ENCODE data around the gene FADS3. TPM values are rescaled to one million over a fixed set of nuclear protein-coding genes. Genes with fewer than 3 reads are reported as not detected.

Gene FADS3
- total RNA-seq, 1 experiment from 2014 or later, result 19.7 TPM

DNA sequence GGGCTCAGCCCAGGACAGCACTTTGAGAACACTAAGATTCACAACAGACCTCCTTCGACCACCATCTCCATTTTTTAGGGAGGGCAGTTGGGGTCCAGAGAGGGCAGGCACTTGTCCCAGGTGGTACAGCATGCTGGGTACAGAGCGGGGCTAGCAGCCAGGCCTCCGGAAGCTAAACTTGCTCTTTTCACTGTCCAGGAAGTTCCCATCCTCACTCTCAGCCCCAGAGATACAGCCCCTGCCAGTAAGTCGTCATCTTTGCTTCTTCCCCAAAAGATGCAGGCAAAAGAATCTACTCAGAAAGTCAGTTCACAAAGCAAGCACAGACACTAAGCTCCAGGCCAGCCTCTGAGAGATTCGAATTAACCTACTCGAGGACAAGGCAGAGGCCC, 32.7 kb upstream of the FADS3 start:
- H3K4me1 Mint-ChIP-seq (ENCODE audit: low read depth, unreplicated experiment), result peaks cover 8% of the 10 kb centered on the region
- no peak overlapping the region for H3K27ac Mint-ChIP-seq (ENCODE audit: unreplicated experiment)
- H3K27me3 Mint-ChIP-seq (ENCODE audit: unreplicated experiment), result peaks cover 90% of the 10 kb centered on the region
- no peaks in the 10 kb centered on the region for H3K36me3 Mint-ChIP-seq (ENCODE audit: insufficient read depth, unreplicated experiment)
- no peak overlapping the region for H3K4me3 Mint-ChIP-seq (ENCODE audit: low read depth, unreplicated experiment)
- no TSS peak for BruUV-seq (replicated peaks)
- intact Hi-C loops (cut with micrococcal nuclease; ENCODE audit: unreplicated experiment), result no loop called here
- CTCF ChIA-PET, result no interaction called here
- no peak for TF ChIP-seq CTCF (IDR thresholded peaks at IDR 0.05; ENCODE audit: unreplicated experiment)
- DNase-seq, result no peak
- H3K9me3 Mint-ChIP-seq (ENCODE audit: low read depth, unreplicated experiment), result no peaks in the 10 kb centered on the region

DNA sequence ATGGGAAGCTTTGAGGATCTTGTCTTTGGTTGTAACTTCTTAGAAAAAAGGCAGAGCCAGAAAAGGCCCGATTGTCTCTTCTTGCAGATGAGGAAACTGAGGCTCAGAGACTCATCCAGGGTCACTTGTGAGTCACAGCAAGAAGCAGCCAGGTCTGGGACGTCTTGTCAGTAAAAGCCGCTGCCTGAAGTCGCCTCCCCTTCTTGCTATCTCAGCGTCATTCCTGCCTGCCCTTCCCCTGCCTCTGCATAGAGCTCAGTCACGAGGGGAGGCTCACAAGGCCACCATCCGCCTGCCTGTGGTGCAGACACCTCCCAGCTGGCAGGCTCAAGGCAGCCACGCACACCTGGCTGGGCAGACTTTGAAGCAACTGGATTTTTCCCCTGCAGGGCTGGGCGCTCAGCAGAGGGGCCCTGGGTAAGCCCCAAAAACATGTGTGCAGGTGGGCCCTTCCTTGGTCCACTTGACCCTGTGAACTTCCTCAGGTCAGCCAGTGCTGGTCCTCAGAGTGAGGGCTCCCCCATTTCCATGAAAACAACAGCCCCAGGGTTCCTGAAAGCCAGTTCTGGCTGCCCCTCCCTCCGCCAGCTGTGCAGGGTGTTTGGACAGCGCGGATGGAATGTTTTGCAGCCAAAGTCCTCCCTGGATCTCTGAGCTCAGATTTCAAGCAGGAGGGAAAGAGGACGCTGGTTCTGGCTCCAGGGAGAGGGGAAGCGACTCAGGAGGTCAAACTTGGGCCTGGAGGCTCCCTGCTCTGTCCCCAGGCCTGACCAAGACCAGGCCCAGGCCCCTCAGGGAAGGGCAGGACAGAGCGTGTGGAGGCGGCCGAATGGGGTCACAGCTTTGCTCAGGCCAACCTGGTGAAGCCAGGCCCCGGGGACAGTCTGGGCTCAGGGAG, 32.1 kb upstream of the FADS3 start:
- BruUV-seq (replicated peaks), result no TSS peak
- Mint-ChIP-seq H3K36me3 (ENCODE audit: insufficient read depth, unreplicated experiment) (peaks cover under 1% of the 10 kb centered on the region), H3K4me1 (ENCODE audit: low read depth, unreplicated experiment) (peaks cover 8% of the 10 kb centered on the region), H3K27me3 (ENCODE audit: unreplicated experiment) (peaks cover 96% of the 10 kb centered on the region), H3K4me3 (ENCODE audit: low read depth, unreplicated experiment) (no peak overlapping the region), H3K9me3 (ENCODE audit: low read depth, unreplicated experiment) (no peaks in the 10 kb centered on the region), H3K27ac (ENCODE audit: unreplicated experiment) (no peak overlapping the region)
- no peak for TF ChIP-seq CTCF (IDR thresholded peaks at IDR 0.05; ENCODE audit: unreplicated experiment)
- intact Hi-C loops (cut with micrococcal nuclease; ENCODE audit: unreplicated experiment), result no loop called here
- DNase-seq, result no peak
- CTCF ChIA-PET, result no interaction called here

DNA sequence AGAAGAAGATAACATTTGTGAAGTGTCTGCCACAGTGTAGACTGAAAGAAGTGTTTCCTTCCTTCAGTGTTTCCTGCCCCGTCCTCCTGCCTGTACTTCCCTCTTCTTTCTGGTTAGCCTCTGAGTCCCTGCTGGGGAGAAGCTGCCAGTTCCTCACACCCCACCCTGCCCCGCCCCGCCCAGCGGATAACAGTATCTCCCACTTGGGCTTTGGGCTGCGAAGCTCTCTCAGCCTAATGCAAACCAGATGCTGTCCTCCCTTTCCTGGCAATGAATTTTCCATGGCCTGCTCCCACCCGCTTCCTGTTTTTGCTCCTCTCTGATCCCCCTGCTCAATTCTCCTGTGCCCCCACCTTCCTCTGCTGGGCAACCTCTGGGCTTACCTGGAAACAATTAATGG, 31.2 kb upstream of the FADS3 start:
- H3K27ac Mint-ChIP-seq (ENCODE audit: unreplicated experiment), result no peak overlapping the region
- no peak for TF ChIP-seq CTCF (IDR thresholded peaks at IDR 0.05; ENCODE audit: unreplicated experiment)
- no peak for DNase-seq
- no peaks in the 10 kb centered on the region for H3K9me3 Mint-ChIP-seq (ENCODE audit: low read depth, unreplicated experiment)
- CTCF ChIA-PET, result no interaction called here
- no peak overlapping the region for H3K4me3 Mint-ChIP-seq (ENCODE audit: low read depth, unreplicated experiment)
- BruUV-seq (replicated peaks), result no TSS peak
- H3K36me3 Mint-ChIP-seq (ENCODE audit: insufficient read depth, unreplicated experiment), result peaks cover 10% of the 10 kb centered on the region
- intact Hi-C loops (cut with micrococcal nuclease; ENCODE audit: unreplicated experiment), result no loop called here
- H3K27me3 Mint-ChIP-seq (ENCODE audit: unreplicated experiment), result peaks cover 98% of the 10 kb centered on the region
- H3K4me1 Mint-ChIP-seq (ENCODE audit: low read depth, unreplicated experiment), result peaks cover 8% of the 10 kb centered on the region

GRCh38 chr11:61921446-61921845, 30.1 kb upstream of the FADS3 start:
- intact Hi-C loops (cut with micrococcal nuclease; ENCODE audit: unreplicated experiment), result no loop called here
- CTCF ChIA-PET, result no interaction called here
- TF ChIP-seq CTCF (IDR thresholded peaks at IDR 0.05; ENCODE audit: unreplicated experiment), result no peak
- no peak overlapping the region for H3K27ac Mint-ChIP-seq (ENCODE audit: unreplicated experiment)
- no peak for DNase-seq
- no TSS peak for BruUV-seq (replicated peaks)
- H3K27me3 Mint-ChIP-seq (ENCODE audit: unreplicated experiment), result peaks cover 98% of the 10 kb centered on the region
- H3K4me1 Mint-ChIP-seq (ENCODE audit: low read depth, unreplicated experiment), result peaks cover 8% of the 10 kb centered on the region
- no peak overlapping the region for H3K4me3 Mint-ChIP-seq (ENCODE audit: low read depth, unreplicated experiment)
- peaks cover 11% of the 10 kb centered on the region for H3K36me3 Mint-ChIP-seq (ENCODE audit: insufficient read depth, unreplicated experiment)
- no peaks in the 10 kb centered on the region for H3K9me3 Mint-ChIP-seq (ENCODE audit: low read depth, unreplicated experiment)

Measured in Calu3 (cell line).